ENCODE data around the gene TBC1D3D. TPM values are rescaled to one million over a fixed set of nuclear protein-coding genes. Genes with fewer than 3 reads are reported as not detected.
"Not testable (repeated sequence)": the region's sequence is repeated elsewhere in the genome, so short reads cannot be mapped to it uniquely, and the experiment has no call there.

TBC1D3D gene
- 0.13 and 0.48 TPM in 2 replicates for total RNA-seq (2014; rRNA removed; shearing (Covaris generic))
- 0.10 and 0.34 TPM in 2 replicates for polyA plus RNA-seq (2015; cell fraction: cytosol; rRNA removed)
- polyA plus RNA-seq (2015; cell fraction: nucleus; rRNA removed) = 3.0 and 6.2 TPM in 2 replicates

DNA sequence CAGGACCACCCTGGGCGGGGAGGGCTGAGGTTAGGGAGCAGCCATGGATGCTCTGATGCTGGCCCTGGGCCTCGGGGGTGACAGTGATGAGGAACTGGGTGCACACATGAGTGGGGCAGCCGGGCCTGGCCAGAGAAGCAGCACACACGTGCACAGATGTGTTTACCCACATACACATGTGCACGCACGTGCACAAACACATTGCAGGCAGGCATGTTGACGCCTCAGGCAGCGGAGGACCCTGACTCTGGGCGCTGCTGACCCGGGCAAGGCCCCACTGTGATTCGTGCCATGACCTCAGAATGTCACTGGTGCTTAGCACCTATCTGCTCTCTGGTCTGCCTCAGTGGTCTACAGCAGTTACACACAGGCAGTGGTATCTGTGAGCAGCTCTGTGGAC lies at the start of gene TBC1D3D:
TSS of gene TBC1D3D (plus strand) at position 301 of the 400 bp plus-strand sequence. CDS start 1,585 bp downstream, outside the sequence.
- DNase-seq (ENCODE audit: low read depth) = not testable (repeated sequence)

DNA sequence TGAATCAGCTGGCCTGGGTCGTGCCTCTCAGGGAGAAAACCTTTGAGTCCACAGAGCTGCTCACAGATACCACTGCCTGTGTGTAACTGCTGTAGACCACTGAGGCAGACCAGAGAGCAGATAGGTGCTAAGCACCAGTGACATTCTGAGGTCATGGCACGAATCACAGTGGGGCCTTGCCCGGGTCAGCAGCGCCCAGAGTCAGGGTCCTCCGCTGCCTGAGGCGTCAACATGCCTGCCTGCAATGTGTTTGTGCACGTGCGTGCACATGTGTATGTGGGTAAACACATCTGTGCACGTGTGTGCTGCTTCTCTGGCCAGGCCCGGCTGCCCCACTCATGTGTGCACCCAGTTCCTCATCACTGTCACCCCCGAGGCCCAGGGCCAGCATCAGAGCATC lies 14.8 kb upstream of the TBC1D3D start, which contains the start of gene TBC1D3L:
TSS of gene TBC1D3L (minus strand) at position 101 of the 400 bp plus-strand sequence. CDS start 1,540 bp downstream, outside the sequence.
- not testable (repeated sequence) for DNase-seq (ENCODE audit: low read depth)

Other genes with a start within 250 kb of the TBC1D3D start
- gene TBC1D3K, start 79.6 kb upstream of the TBC1D3D start, total RNA-seq (2014; rRNA removed; shearing (Covaris generic)) = 1.2 TPM in 1 of 2 replicates, not detected in the other
- 0.68 and 1.9 TPM in 2 replicates for gene TBC1D3L, start 14.9 kb upstream of the TBC1D3D start, total RNA-seq (2014; rRNA removed; shearing (Covaris generic))
- gene TBC1D3C, start 64.7 kb downstream of the TBC1D3D start, total RNA-seq (2014; rRNA removed; shearing (Covaris generic)) = not detected in 2 replicates
- 0.60 TPM in 1 of 2 replicates, not detected in the other for gene TBC1D3E, start 124.0 kb downstream of the TBC1D3D start, total RNA-seq (2014; rRNA removed; shearing (Covaris generic))
- gene TBC1D3, start 188.6 kb downstream of the TBC1D3D start, total RNA-seq (2014; rRNA removed; shearing (Covaris generic)) = 0.20 TPM in 1 of 2 replicates, not detected in the other